ENCODE measurements around the gene NPAS2.

DNA sequence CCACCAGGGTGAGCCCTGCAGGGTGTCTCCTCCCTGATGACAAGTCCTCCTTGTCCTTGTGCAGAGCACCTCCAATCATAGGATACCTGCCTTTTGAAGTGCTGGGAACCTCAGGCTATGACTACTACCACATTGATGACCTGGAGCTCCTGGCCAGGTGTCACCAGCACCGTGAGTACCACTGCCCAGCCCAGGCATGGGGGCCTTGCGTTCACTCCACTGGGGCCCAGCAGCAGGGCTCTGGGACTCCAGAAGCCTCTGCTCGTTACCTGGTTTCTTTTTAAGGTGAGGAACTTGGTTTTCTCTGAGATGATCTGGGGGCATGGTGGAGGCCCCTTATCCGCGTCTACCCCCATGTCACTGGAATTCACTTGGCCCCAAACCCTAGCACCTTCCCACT lies 145.7 kb downstream of the NPAS2 start:
- TF ChIP-seq CTCF (IDR thresholded peaks at IDR 0.05; ENCODE audit: extremely low read depth in 1 of 2, insufficient read depth in 1 of 2, low read depth in 1 of 2, low read length in 2 of 2) (no peak), POLR2A (IDR thresholded peaks at IDR 0.05; ENCODE audit: low read depth, low read length) (no peak), POLR2AphosphoS5 (IDR thresholded peaks at IDR 0.05; ENCODE audit: insufficient read depth, low read depth, low read length) (no peak), FOS (IDR thresholded peaks at IDR 0.05; ENCODE audit: borderline replicate concordance, insufficient read depth, low read length) (no peak), MAX (IDR thresholded peaks at IDR 0.05; ENCODE audit: insufficient read depth, insufficient read length) (no peak), EZH2 (IDR thresholded peaks at IDR 0.05; ENCODE audit: borderline replicate concordance, low read depth, low read length, severe bottlenecking) (no peak)
